LNCaP clone FGC (cell line): ENCODE data around the gene ARRDC3.
"Not testable (repeated sequence)": the region's sequence is repeated elsewhere in the genome, so short reads cannot be mapped to it uniquely, and the experiment has no call there.

Source experiments
- DNase-seq: peaks from one replicate; pipeline ENCODE4 v3.0.0-alpha.2; 2011; ENCODE audit warnings: low read depth
- H3K4me3 ChIP-seq: 2 replicates; pipeline ENCODE4 v1.5.1; 2011; ENCODE audit warnings: mild to moderate bottlenecking, low read depth, low read length, control low read depth
- CTCF ChIP-seq: IDR thresholded peaks from 2 replicates; pipeline ENCODE4 v1.5.1; 2012; ENCODE audit warnings: mild to moderate bottlenecking; ENCODE audit not compliant: control insufficient read depth, insufficient read depth; ENCODE audit errors: extremely low read depth

ARRDC3 gene

DNA sequence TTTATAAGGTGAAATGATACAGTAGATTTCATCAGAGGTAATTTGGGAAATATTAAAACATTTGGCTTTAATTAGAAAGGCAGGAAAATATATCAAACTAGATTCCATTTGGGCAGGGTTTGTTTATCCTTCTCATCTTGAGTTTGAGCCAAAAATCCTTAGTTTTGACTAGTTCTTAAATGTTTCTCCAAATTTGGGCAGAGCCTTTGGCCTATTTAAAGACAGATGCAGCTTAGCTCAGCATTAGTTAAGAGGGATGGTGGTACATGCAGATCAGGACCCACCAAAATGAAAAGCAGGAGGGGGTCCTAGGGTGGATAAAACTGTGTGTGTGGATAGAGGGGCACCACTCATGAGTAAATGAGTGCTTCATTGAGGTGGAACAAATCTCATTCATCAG, 20.3 kb upstream of the ARRDC3 start:
- no peak for DNase-seq

DNA sequence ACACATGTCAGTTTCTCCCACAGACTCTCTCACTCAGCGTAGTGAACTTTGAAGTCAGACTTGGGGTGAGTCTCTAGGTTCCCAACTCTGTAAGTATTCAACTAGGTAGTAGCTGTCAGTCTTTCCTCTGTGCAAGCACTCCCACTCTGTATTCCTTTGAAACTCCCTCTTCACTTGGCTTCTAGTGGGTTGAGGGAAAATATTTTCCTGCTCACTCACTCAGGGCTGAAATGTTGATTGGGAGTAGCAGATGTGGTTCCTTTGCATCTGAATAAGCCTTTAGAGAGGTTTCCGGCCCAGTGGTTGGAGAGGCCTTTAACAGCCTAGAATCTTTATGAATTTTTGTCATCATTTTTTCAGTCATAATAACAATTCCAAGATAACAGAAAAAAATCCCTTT, 18.1 kb upstream of the ARRDC3 start:
- no peak overlapping the region for H3K4me3 ChIP-seq
- no peak for TF ChIP-seq CTCF
- no peak for DNase-seq

More for the DNA sequence above, 20.3 kb upstream of the ARRDC3 start:
- no peak for TF ChIP-seq CTCF
- H3K4me3 ChIP-seq, result no peak overlapping the region

DNA sequence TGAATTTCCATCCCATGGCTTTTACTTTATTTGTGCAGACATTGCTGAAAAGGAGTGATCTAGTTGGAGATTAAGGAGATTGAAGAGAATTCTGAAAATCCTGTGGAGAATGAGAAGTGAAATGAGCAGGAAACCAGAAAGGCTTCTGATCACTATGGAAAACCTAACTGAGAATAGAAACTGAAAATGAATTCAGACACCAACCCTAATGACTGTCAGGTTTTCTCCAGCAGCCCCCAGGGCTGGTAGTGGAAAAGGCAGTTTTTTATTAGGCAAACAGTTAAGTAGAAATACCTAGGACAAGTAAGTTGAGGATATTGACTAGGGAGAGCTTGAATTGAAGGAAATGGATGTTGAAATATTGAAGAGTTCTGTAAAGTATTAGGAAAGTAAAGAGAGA, 14.7 kb upstream of the ARRDC3 start:
- no peak for DNase-seq
- no peak for TF ChIP-seq CTCF
- no peak overlapping the region for H3K4me3 ChIP-seq

DNA sequence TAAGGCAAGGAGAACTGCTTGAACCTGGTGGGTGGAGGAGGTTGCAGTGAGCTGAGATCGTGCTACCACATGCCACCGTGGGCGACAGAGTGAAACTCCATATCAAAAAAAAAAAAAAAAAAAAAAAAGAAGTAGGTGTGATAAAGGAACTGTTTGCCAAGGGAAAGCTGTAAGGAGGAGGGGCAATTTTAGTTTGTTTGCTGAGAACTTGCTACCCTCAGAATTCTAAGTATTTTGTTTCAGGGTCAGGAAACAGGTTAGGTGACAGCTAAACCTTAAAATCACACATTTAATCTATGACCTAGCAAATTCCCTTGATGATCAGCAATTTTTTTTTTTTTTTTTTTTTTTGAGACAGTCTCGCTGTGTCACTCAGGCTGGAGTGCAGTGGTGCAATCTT, 7.2 kb upstream of the ARRDC3 start:
- no peak for TF ChIP-seq CTCF
- H3K4me3 ChIP-seq, result no peak overlapping the region
- no peak for DNase-seq

DNA sequence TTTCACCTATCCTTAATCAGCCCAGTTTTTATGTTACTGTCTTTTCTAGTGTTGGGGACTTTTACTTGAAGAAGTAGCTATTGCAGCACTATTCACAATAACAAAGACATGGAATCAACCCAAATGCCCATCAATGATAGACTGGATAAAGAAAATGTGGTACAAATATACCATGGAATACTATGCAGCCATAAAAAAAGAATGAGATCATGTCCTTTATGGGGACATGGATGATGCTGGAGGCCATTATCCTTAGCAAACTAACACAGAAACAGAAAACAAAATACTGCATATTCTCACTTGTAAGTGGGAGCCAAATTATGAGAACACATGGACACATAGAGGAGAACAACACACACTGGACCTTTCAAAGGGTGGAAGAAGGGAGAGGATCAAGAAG, 6.4 kb upstream of the ARRDC3 start:
- not testable (repeated sequence) for H3K4me3 ChIP-seq, DNase-seq

GRCh38 chr5:91388362-91388761, 5.2 kb upstream of the ARRDC3 start:
- DNase-seq, result no peak
- no peak overlapping the region for H3K4me3 ChIP-seq
- TF ChIP-seq CTCF, result no peak

GRCh38 chr5:91386120-91386519, 3.0 kb upstream of the ARRDC3 start:
- H3K4me3 ChIP-seq, result no peak overlapping the region
- DNase-seq, result no peak
- TF ChIP-seq CTCF, result no peak

GRCh38 chr5:91385596-91385995, 2.5 kb upstream of the ARRDC3 start:
- not testable (repeated sequence) for DNase-seq, H3K4me3 ChIP-seq
